ENCODE data around the gene LIMCH1.
"Not testable (repeated sequence)": the region's sequence is repeated elsewhere in the genome, so short reads cannot be mapped to it uniquely, and the experiment has no call there.

Gene LIMCH1

DNA sequence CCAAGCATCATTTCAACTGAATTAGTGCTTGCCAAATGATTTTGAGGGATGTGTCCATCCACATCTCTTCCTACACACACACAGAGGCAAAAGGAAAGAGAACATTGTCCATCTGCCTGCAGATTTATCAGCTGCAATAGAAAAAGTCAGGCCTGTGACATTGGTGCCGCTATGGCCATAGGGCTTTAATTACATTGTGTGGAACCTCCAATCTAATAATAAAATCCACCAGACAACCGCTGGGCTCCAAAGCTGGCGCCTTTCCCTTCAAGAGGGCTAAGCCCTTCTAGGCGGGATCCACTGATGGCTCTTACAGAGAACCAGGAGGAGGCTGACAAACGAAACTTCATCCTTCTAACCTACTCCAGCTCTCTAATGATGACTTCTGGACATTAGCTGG is 150.0 kb downstream of the LIMCH1 start:
- DNase-seq: no peak

DNA sequence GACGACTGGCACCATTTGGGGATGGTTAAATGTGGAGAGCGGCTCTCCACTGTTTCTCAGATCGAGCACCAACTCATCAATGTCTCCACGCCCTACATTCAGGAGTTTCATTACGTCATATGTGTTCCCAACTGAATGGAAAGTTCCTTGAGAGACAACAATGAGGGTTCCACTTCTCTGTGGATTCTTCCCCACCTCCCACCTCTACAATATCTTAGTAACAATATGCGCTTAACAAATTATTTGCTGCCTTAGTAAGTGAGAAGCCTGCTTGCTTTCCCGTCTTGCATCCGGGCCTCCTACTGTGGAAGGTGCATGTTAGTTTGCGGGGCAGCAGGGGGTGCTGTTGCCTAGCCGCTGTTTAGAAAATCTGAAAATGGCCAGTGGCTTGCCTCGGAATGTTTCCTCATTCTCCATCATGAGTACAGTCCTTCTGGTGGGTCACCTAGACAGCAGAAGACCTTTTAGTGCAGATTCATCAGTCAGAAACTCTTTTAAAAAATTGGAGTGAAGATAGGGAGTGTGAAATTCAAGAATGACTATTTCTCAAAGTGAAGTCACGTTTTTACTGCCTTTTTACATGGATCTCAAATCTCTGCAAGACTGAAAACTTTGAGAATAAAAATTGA is 154.9 kb downstream of the LIMCH1 start:
- DNase-seq: no peak

DNA sequence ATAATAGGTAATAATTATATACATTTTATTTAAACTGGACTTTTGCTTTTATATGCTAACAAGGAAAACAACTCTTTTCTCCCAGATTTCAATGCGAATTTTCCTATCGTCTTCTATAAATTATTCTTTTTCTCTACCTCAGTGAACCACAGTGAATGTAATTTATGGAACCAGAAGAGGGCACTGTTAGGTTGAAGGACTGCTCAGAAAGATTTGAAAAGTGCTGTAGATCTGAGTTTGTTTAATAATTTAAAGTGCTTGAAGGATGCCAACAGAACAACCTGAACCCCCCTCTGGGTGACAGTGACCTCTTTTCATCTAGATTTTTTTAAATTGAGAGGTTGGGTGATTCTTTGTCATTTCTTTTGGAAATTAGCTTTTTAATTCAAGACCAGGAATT is 155.7 kb downstream of the LIMCH1 start:
- DNase-seq: peak; percentile 7

DNA sequence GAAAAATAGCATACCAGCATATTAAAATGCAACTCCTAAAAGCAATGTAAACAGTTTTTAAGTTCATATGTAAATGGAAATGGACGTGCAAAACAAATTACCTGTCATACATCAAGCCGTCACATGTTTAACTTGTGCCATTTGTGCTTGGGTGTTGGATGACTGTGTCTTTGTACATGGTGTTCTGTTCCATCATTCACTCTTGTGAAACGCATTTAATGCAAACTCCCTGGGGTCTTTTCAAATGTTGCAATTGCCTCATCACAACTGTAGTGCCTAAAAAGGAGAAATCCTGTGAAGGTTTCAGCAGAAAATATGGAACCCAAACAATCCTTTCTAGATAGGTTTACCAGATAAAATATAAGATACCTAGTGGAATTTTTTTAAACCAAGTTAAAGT is 158.2 kb downstream of the LIMCH1 start:
- DNase-seq: no peak

DNA sequence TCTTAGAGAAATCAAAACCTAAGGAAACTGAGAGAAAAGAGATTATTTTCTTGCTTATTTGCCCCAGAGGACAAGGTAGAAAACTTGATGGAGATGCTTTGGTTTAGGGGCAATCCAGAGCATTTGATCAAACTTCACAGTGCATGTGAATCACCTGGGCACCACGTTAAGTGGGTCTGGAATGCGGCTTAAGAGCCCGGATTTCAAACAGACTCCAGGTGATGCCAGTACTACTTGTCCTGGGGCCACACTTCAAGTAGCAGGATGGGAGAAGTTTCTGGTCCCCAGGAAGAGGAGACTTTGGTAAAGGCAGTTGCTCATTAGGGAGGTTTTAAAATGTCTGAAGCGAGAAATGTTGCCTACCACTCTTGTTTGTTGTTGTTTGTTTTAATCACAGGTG is 158.8 kb downstream of the LIMCH1 start:
- DNase-seq: no peak

DNA sequence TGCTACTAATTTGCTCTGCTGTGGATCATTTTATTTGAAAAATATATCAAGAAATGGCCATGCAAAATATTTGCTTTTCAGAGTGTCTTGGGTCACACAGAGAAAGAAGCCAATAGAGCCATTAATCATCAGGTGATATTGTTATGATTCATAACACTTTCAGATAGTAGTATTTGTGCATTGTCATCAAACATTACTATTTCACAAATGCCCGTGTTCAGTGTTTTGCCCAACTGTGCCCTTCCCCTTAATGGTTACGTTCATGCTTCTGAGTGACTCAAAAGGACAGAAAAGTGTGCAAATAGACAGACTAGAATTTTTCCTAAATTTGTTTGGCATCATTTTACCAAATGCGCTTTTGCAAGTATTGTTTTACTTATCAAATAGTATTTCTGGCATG is 164.0 kb downstream of the LIMCH1 start:
- DNase-seq: no peak

DNA sequence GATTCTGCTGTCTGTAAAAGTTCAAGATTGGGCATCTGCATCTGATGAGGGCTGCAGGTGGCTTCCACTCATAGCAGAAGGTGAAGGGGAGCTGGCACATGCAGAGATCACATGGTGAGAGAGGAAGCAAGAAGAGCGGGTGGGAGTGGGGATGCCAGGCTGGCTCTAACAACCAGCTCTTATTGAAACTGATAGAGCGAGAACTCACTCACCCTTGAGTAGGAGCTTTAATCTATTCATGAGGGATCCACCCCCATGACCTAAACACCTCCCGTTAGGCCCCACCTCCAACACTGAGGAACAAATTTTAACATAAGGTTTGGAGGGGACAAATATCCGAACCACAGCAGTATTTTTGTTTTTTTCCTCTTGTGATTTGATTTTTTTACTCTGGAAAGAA is 164.8 kb downstream of the LIMCH1 start:
- no peak for DNase-seq

DNA sequence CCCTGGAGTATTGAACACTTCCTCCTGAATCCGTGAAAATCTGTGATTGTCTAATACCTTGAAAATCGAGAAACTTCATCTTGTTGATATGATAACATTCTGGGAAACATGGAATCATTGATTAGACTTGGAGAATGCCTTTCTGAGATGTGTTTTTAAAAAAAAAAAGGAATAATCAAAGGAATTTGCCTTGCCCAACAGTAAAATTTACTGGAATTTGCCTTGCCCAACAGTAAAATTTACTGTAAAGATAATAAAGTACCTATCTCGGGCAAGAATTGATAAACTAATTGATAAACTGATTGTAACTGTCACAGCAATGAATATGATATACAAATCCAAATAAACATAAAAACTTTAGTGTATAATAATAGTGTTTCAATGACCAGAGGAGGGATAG is 165.8 kb downstream of the LIMCH1 start:
- DNase-seq: no peak

DNA sequence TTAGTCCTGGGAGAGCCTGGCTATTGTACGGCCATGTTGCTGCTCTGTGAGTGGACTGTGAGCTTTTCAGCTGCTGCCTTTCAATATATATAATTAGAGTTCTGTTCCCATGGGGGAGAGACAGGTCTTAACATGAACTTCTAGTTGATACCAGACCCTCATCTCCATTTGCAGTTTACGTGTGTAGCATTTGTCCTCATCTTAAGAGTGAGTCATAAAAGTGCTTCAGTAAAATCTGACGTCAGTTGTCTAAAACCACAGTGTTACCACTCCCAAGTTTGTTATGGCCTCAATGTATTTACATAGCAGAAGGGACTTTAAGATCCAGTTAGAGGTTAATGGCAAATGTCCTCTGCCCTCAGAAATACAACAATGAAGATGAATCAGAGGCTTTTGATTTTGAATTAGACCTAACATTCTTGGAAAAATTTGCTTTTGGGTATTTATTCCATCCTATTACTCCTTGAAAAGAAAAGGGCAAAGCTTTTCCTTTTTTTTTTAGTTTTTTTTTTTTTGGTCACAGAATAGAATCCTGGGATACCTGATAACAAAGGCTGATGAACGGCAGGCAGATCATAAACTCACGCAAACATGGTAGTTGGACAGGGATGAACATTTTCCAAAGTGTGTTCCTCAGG is 172.0 kb downstream of the LIMCH1 start:
- DNase-seq: peak; percentile 24

DNA sequence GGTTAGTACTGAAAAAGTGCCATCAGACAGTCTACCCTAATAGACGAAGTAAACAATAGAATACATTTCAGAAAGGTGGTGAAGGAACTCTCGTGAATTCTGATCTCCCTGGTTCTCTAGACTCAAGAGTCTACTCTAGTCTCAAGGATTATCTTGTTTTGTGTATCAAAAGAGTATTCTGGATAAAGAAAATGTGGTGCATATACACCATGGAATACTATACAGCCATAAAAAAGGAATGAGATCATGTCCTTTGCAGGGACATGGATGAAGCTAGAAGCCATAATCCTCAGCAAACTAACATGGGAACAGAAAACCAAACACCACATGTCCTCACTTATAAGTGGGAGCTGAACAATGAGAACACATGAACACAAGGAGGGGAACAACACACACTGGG is 173.7 kb downstream of the LIMCH1 start:
- DNase-seq: not testable (repeated sequence)

DNA sequence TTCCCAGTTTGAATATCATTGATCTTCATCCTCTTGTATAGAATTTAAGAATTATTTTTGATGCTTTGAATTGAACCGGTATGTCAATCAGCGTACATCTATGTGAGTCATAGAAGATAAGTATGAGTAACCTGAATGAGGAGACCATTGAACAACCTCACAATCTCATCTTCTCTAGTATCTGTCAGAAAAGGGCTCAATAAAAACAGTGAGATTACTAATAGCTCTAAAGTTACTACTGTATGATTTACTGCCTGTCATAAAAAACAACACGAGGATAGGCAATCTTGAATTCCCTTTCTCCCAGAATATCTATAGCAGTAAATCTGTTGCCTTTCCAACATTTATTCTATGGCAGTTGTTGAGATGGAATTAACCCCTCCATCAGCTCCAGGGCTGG is 174.5 kb downstream of the LIMCH1 start:
- DNase-seq: no peak

DNA sequence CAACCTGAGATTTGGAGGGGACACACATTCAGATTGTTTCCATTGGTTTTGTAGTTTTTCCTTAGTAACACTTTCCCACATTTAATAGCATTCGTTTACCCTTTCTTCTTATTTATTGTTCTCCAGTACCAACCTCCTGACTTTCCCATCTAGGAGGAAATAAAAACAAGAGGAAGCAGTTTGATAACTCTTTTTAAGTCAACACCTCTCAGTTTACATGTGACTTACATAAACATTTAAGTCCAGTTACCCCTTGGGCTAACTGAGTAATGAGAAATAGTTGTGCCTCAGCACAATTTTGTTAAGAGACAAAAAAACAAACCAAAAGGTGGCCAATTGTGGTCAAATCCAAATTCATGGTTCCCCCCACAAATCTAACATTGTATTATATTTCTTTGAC is 175.8 kb downstream of the LIMCH1 start:
- DNase-seq: no peak

DNA sequence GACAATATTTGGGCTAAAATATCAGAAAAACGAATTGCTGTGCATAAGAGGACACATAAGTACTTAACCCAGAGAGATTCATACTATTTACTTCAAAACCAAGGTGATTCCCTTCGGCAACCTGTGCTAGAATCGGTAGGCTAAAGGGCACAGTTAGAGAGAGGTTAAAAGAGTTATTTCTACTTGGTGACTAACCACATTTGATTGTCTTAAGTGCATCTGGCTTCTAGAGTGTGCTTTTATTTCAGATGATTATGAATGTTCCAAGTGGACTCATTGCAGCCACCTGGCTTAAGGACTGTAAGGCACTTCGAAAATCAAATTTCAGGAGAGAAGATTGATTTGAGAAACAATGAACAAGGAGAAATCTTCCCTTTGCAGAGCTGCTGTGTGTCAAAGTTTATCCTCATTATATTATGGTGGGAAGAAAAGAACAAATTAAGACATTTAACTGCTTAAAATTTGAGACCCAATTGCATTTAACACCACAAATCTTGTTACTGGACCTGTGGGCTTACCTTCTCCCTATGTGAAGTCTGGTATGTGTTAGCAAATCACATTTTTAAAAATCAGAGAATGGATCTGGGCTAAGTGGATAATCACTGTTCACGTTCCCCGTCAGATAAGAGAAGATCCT is 176.5 kb downstream of the LIMCH1 start:
- DNase-seq: no peak

DNA sequence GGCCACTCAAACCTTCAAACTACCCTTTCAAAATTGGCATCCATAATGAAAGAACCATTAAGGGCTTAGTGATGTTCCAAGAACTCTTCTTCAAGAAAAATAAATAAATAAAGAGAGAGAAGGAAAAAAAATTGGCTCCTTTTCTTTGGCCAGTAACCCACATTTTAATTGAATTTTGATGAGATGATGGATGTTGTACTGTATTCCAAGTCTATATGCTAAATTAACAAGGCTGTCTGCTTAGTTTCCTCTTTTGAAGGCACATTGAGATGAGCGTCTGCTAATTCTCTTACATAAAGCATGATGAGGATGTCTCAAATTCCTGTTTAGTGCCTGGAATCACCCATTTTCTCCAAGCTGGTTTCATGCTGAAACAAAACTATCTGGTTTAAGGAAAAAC is 177.2 kb downstream of the LIMCH1 start:
- DNase-seq: no peak

DNA sequence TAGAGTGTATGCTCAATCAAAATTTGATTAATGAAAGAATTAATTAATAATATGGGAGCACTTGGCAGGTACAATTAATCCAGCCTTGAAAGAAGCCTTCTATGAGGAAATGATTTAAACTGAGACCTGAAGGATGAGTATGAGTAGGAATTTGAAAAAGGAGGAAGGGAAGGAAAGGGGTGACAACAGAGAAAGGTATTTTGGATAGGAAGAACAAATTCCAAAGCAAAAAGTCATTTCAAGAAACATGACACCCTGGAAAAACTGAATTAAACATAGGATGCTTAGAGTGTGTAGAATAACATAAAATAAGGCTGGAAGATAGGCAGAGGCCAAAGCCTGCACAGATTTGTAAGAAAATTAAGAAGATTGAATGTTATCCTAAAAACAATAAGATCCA is 180.9 kb downstream of the LIMCH1 start:
- DNase-seq: no peak

DNA sequence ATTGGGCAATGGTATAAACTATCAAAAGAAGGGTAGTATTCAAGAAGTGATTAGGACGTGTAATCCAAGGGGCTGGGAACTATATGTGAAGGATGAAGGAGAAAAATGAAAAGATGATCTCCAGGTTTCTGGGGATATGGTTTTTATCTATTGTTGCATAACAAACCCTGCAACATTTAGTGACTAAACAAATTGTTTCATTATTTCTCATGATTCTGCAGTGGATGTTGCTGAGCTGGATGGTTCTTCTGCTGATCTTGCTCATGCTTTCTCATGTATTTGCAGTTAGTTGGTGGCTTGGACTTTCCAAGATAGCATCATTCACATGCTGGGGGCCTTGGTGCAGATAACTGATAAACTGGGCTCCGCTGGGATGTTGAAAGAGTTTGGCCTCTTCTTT is 181.5 kb downstream of the LIMCH1 start:
- DNase-seq: no peak

DNA sequence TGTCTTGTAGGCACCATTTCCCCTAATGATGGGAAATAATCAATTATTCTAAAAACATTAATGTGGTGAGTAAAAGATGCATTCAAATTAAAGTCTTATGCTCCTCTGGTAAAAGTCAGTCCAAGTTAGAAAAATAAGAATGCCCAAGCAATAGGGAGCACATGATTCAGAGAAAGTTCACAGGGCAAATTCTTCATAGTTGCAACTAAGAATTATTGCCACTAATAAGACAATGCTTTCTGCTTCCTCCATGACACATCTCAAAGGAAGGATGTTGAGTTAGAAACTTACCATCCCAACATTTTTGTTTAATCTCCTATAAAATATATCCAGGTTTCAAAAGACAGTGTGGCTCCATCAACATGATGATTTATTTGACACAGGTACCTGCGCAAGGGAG is 184.2 kb downstream of the LIMCH1 start:
- no peak for DNase-seq

DNA sequence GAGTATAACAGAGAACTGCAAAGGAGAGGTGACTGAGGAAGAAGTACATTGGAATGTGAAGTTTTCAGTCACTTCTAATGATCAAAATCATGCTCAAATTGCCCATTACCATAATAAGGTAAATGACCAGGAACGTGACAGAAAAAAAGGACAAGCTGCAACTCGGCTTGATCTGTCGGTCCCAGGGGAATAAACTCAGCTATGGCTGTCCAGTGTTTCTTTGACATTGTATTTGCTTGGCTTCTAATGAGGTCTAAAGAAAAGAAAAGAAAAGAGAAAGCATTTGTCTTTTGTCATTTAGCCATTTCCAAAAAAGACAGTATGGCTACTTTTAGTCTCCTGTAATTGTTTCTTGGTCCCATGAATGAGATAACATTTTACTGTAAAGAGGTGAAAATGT is 185.3 kb downstream of the LIMCH1 start:
- no peak for DNase-seq

DNA sequence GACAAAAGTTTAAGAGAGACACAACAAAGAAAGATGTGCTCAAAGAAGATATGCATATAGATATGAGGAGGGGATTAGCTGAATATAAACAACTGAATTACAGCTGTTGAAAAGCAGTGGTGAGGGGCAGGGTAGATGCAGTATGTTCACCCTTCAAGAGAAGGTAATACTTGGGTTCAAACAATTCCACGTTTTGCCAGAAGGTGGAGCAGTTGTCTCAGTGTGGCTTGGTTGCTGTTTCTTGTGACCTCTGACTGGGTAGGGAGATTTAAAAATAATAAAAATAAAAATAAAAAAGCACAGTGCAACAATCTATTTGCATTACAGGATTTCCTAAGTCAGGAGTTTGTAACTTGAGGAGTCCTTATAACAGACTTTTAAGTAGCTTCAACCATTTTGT is 187.3 kb downstream of the LIMCH1 start:
- no peak for DNase-seq

DNA sequence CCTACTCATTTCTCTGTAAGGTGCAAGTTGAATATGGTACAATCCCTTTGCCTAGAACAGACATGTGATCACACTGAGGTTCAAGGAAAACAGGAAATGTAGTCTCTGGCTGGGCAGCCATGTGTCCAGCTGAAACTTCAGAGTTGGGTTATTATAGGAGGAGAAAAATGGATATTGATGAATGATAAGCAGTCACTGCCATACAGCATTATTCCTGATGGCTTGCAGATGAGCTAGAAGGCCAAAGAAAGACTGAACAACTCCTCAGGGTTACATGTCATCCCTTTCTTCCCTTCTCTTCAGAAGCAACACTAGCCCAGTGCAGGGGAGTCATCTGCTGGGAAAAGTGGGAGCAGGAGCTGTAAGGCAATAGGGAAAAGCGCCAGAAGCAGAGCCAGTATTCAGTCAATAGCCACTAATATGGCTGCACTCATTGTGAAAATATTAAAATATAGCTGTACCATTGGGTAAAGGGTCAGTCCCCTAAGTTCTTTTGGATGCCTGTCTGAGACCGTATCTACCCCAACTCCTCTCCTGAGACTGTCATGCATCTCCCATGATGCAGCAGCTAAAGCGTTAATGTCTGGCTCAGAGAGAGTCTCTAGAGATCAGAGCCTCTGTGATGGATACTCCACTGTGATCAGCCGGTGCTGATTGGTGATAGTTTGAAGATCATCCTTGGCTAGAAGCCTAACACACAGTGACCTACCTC is 190.1 kb downstream of the LIMCH1 start:
- DNase-seq: no peak

DNA sequence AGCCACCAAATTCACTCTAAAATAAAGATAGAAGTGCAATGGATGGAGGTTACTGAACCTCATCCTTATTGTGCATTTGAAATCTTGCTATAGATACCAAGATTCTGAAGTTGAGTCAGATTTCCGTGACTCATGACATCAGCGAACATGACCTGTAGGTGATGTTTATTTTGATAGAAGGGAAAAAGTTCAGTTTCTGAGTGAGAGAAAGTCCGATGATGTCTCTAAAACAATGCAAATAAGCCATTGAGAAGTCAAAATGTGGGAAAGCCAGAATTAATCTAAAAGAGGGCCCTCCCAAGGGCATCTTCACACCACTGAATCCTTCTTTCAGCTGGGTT is 190.6 kb downstream of the LIMCH1 start:
- DNase-seq: no peak

DNA sequence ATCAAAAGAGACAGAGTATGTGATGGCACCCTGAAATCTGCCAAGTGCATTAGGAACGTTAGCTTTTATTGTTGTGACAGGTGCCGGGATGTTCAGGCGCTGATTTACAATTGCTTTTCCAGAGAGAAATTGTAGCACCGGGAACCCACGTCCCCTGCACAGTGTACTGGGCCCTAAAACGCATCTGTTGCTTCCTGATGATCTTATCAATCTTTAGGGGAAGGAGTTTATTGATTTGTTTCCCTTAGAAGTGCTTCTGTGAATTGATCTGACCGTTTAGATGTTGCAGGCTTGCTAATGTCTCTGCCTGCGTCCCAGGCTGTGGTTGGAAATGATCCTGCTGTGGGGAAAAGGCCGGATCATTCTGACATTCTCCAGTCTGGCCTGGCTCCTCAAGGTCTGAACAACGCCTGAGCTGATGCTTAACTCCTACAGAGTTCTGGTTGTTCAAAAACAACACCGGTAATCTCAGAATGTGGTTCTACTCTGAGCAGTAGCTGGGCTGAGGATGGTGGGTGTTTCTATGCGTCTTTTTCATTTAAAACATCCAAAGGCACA is 193.7 kb downstream of the LIMCH1 start:
- DNase-seq: no peak

DNA sequence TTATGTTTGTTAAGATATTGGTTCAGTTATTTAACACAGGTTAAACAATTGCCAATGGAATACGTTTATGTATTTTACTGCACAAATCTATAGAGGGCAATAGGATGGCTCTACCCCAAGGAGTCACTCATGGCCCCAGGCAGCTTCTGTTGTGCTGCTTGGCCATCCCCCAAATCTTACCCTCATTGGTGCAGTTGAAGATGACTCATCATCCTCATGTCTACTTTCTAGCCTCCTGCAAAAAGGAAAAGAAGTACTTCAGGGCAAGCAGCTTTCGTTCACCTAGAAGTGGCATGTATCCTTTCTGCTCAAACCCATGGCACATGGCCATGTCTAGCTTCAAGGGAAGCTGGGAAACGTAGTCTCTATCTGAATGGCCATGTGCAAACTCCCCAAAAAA is 196.4 kb downstream of the LIMCH1 start:
- DNase-seq: no peak

DNA sequence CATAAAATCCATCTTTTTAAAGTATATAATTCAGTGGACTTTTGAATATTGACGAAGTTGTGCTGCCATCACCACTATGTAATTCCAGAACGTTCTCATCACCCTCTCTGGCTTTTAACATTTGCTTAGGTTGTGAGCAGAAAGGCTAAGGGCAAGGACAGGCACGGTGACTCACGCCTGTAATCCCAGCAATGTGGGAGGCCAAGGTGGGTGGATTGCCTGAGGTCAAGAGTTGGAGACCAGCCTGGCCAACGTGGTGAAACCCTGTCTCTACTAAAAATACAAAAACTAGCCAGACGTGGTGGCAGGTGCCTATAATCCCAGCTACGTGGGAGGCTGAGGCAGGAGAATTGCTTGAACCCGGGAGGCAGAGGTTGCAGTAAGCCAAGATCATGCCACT is 199.5 kb downstream of the LIMCH1 start:
- not testable (repeated sequence) for DNase-seq
